Calu3 (cell line): ENCODE measurements around the gene RRM2. TPM values are rescaled to one million over a fixed set of nuclear protein-coding genes. Genes with fewer than 3 reads are reported as not detected.

Experiments
- BruUV-seq: library from RNA; stranded (reverse); fragments of 400-500 nt; replicated peaks from 2 replicates; lab custom pipeline; 2021; lab: Mats Ljungman, UMichigan
- CTCF ChIA-PET: fragments of 300-600 bp; sonication (Branson Sonifier 250); formaldehyde crosslinking; loops from one replicate; lab custom pipeline; 2022; ENCODE audit warnings: antibody characterized with exemption; lab: Charles Lee
- DNase-seq: peaks from one replicate; pipeline ENCODE4 v3.0.0; 2022
- H3K27ac Mint-ChIP-seq: one replicate; pipeline ENCODE4 v1.8.0; 2022; ENCODE audit warnings: mixed read lengths; ENCODE audit not compliant: unreplicated experiment
- H3K27me3 Mint-ChIP-seq: one replicate; pipeline ENCODE4 v1.8.0; 2022; ENCODE audit warnings: mixed read lengths; ENCODE audit not compliant: unreplicated experiment
- H3K36me3 Mint-ChIP-seq: one replicate; pipeline ENCODE4 v1.8.0; 2022; ENCODE audit warnings: mild to moderate bottlenecking, moderate library complexity, mixed read lengths; ENCODE audit not compliant: insufficient read depth, unreplicated experiment
- H3K4me1 Mint-ChIP-seq: one replicate; pipeline ENCODE4 v1.8.0; 2022; ENCODE audit warnings: mild to moderate bottlenecking, low read depth, mixed read lengths; ENCODE audit not compliant: unreplicated experiment
- H3K4me3 Mint-ChIP-seq: one replicate; pipeline ENCODE4 v1.8.0; 2022; ENCODE audit warnings: mild to moderate bottlenecking, low read depth, moderate library complexity, mixed read lengths; ENCODE audit not compliant: unreplicated experiment
- H3K9me3 Mint-ChIP-seq: one replicate; pipeline ENCODE4 v1.8.0; 2022; ENCODE audit warnings: low read depth, mixed read lengths; ENCODE audit not compliant: unreplicated experiment
- CTCF ChIP-seq: fragments of 200-600 bp; IDR thresholded peaks from one replicate; pipeline ENCODE4 v1.8.0; 2022; ENCODE audit warnings: antibody characterized with exemption; ENCODE audit not compliant: unreplicated experiment
- intact Hi-C: fragments of 100-400 bp; cut with micrococcal nuclease; formaldehyde crosslinking; loops from one replicate; pipeline ENCODE4 v1.10.0; 2022; ENCODE audit not compliant: unreplicated experiment
- total RNA-seq: library from RNA; stranded (reverse); gene quantifications from 2 replicates; pipeline ENCODE4 v1.2.3, GENCODE V29; 2022

The RRM2 gene
- total RNA-seq, 1 experiment from 2014 or later: 154 TPM

- DNase-seq: no peak
- intact Hi-C loops: no loop called here
- no TSS peak for BruUV-seq
- Mint-ChIP-seq H3K9me3 (no peaks in the 10 kb centered on the region), H3K4me3 (no peak overlapping the region), H3K36me3 (no peaks in the 10 kb centered on the region), H3K4me1 (no peaks in the 10 kb centered on the region), H3K27ac (no peak overlapping the region), H3K27me3 (no peaks in the 10 kb centered on the region)
- CTCF ChIA-PET: no interaction called here
- TF ChIP-seq CTCF: no peak
Measured at GRCh38 chr2:10160203-10160955, 37.8 kb downstream of the RRM2 start.

DNA sequence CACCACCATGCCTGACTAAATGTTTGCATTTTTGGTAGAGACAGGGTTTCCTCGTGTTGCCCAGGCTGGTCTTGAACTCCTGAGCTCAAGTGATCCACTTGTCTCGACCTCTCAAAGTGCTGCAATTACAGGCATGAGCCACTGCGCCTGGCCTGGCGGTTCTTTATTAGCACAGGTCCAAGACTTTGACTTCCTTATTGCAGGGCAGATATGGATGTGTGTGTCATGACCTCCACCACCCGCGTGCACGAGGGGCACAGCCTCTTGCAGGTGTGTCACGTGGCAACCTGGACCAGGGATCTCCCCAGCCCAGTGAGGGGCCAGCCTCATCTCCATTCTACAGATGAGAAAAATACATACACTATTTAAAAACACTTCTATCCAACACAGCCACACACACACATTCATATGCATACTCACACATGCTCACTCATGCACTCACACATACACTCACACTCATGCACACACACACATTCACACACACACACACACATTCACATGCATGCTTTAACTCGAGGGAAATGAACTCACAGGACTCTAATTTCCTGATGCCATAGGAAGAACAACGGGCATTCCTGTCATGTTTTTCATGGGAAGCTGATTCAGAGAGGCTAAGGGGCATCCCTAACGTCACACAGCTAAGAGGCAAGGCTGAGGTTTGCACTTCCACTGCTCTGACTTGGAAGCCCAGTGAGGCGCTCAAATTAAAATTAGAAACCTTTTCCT, 38.8 kb downstream of the RRM2 start:
- CTCF ChIA-PET: interaction anchor here (0.5 to 2.4 kb wide), 2 partner anchors 247 to 270 kb away, joined by 3 to 6 read pairs; no protein-coding TSS in a partner anchor
- Mint-ChIP-seq H3K4me1 (no peaks in the 10 kb centered on the region), H3K27ac (no peak overlapping the region), H3K9me3 (no peaks in the 10 kb centered on the region), H3K36me3 (no peaks in the 10 kb centered on the region), H3K4me3 (no peak overlapping the region), H3K27me3 (no peaks in the 10 kb centered on the region)
- intact Hi-C loops: no loop called here
- BruUV-seq: no TSS peak
- DNase-seq: no peak
- no peak for TF ChIP-seq CTCF

GRCh38 chr2:10161961-10162441, 39.5 kb downstream of the RRM2 start:
- no peak for DNase-seq
- H3K4me1 Mint-ChIP-seq: no peaks in the 10 kb centered on the region
- BruUV-seq: no TSS peak

More at GRCh38 chr2:10161961-10162441, 39.5 kb downstream of the RRM2 start:
- Mint-ChIP-seq H3K27me3 (no peaks in the 10 kb centered on the region), H3K4me3 (no peak overlapping the region), H3K36me3 (no peaks in the 10 kb centered on the region), H3K27ac (no peak overlapping the region), H3K9me3 (no peaks in the 10 kb centered on the region)
- no peak for TF ChIP-seq CTCF
- CTCF ChIA-PET: interaction anchor here (2.4 kb wide), 1 partner anchor 247 kb away, joined by 6 read pairs; no protein-coding TSS in a partner anchor
- intact Hi-C loops: no loop called here
